DOHH2 (cell line): ENCODE results near the gene ARNT2.

Source experiments
- EZH2phosphoT487 ChIP-seq: fragments of 200-600 bp; sonication (generic); IDR thresholded peaks from 2 replicates; pipeline ENCODE4 v1.6.1; 2017; ENCODE audit warnings: borderline replicate concordance, mild to moderate bottlenecking, antibody characterized with exemption, low read length, moderate library complexity, mixed read lengths
- TF ChIP-seq, protein P1 (sequence below): fragments of 200-600 bp; sonication (generic); IDR thresholded peaks from one replicate; pipeline ENCODE4 v1.5.1; 2014; ENCODE audit warnings: antibody characterized with exemption, mild to moderate bottlenecking, low read depth, low read length; ENCODE audit not compliant: poor library complexity, severe bottlenecking

DNA sequence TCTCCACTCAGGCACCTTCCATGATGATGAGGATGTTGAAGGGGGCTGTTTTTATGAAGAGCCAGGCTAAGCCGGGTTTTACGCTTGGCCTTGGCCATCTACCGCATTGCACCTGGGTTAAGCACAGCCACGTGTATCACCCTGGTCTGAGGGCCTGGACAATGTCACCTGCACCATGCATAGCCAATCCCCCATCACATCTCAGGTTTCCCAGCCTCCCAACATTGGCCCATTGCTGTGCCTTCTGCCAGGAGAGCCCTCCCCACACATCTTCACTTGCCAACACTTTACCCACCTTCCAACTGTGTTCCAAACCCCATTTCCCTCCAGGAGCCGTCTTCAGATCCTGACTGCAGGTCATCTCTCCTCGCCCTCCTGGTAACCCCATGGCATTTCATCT lies 155.6 kb downstream of the ARNT2 start:
- TF ChIP-seq, protein P1, sequence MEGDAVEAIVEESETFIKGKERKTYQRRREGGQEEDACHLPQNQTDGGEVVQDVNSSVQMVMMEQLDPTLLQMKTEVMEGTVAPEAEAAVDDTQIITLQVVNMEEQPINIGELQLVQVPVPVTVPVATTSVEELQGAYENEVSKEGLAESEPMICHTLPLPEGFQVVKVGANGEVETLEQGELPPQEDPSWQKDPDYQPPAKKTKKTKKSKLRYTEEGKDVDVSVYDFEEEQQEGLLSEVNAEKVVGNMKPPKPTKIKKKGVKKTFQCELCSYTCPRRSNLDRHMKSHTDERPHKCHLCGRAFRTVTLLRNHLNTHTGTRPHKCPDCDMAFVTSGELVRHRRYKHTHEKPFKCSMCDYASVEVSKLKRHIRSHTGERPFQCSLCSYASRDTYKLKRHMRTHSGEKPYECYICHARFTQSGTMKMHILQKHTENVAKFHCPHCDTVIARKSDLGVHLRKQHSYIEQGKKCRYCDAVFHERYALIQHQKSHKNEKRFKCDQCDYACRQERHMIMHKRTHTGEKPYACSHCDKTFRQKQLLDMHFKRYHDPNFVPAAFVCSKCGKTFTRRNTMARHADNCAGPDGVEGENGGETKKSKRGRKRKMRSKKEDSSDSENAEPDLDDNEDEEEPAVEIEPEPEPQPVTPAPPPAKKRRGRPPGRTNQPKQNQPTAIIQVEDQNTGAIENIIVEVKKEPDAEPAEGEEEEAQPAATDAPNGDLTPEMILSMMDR = no peak
- no peak for TF ChIP-seq EZH2phosphoT487
